HS-5 (cell line): ENCODE measurements around the gene NBPF10.
"Not testable (repeated sequence)": the region's sequence is repeated elsewhere in the genome, so short reads cannot be mapped to it uniquely, and the experiment has no call there.

ENCODE experiments used
- DNase-seq: peaks from one replicate; pipeline ENCODE4 v3.0.0-alpha.2; 2012; ENCODE audit warnings: low read depth

The NBPF10 gene

GRCh38 chr1:146144465-146144864, at the start of gene NBPF10:
Gene NBPF10, minus strand, starts transcription at chr1:146144804. Its CDS starts 35 bp downstream, at chr1:146144769.
- DNase-seq = not testable (repeated sequence)

- DNase-seq = not testable (repeated sequence)
Observed at GRCh38 chr1:146174531-146174930, 29.9 kb upstream of the NBPF10 start.

GRCh38 chr1:146167740-146168139, 23.1 kb upstream of the NBPF10 start:
- DNase-seq = not testable (repeated sequence)

- not testable (repeated sequence) for DNase-seq
Observed at GRCh38 chr1:146167273-146167672, 22.7 kb upstream of the NBPF10 start.
